G401 (cell line): ENCODE data around the gene SNX25. TPM values are rescaled to one million over a fixed set of nuclear protein-coding genes. Genes with fewer than 3 reads are reported as not detected.
"Not testable (repeated sequence)": the region's sequence is repeated elsewhere in the genome, so short reads cannot be mapped to it uniquely, and the experiment has no call there.

Experiments used
- DNase-seq: peaks from one replicate; pipeline ENCODE4 v3.0.0-alpha.2; 2015; ENCODE audit warnings: low spot score
- in situ Hi-C: cut with HindIII; loops from 2 replicates; pipeline ENCODE4 v1.10.0; 2016; ENCODE audit warnings: low sequenced_read_pairs, mixed read lengths
- total RNA-seq: library from RNA; depleted of rRNA; stranded (reverse); fragments of >200 nt; shearing (Covaris generic); gene quantifications from 2 replicates; pipeline ENCODE4 v1.2.3, GENCODE V29; 2014; rRNA removed

SNX25 gene
- total RNA-seq, result 12.4 and 13.7 TPM in 2 replicates

DNA sequence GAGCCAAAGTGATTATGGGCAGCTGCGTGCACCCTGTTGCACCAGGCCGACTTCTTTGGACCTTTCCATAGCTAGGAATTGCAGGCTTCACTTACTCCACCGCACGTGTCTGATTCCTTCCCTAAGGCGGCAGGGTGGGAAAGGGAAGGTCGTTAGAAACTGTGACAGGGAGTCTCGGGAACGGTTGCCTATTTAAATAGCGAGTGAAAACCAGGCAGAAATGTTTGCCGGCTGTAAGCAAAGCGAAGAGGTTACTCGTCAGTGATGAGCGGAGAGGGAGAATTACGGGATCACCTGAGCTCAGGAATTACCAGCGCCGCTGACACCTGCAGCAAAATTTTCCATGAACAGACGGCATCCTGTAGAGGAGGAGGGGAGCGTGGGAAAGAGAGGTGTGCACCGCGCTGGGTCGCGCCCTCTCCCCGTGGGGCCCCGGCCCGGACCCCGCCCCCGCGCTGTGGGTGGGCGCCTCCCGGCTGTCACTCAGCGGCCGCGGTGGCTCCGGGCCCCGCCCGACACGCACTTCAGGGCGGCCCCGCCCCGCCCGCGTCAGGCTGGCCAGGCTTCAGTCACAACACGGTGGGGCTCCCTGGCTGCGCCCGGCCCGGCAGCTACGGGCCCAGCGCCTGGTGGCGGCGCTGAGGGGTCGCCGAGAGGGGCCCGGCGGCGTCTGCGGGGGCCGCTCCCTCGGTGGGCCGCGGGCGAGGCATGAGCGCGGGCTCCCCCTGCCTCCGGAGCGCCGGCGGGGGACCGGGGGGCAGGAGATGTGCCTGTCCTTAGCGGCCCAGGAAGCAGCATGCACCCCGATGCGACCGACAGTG, at the start of gene SNX25:
TSS of gene SNX25 (plus strand) at position 568 of the 821 bp plus-strand sequence. CDS start at position 797, 229 bp downstream.
- in situ Hi-C loops, result no loop called here

DNA sequence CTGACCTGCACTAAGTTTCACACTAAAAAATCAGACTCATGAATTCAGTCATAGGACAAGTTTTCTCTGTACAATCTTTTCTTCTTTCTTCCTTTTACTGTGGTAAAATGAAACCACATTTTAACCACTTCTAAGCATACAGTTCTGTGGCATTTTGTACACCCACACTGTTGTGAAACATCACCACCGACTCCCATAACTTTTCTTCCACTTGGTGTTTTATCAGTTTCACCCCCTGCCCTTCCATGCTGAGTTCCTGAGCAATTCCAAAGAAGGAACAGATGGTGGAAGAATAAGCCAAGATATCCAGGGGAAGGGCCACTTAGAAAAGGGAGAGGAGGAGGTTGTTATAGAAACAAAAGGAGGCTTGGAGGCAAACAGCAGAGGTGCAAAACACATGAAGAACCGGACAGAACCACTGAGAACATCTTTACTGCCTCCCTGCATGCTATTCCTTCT, 43.8 kb upstream of the SNX25 start:
- in situ Hi-C loops, result no loop called here
- no peak for DNase-seq

More for the DNA sequence above, at the start of gene SNX25:
- DNase-seq, result peak; percentile 94

GRCh38 chr4:185167234-185167633, 42.2 kb upstream of the SNX25 start:
- in situ Hi-C loops, result no loop called here
- no peak for DNase-seq

DNA sequence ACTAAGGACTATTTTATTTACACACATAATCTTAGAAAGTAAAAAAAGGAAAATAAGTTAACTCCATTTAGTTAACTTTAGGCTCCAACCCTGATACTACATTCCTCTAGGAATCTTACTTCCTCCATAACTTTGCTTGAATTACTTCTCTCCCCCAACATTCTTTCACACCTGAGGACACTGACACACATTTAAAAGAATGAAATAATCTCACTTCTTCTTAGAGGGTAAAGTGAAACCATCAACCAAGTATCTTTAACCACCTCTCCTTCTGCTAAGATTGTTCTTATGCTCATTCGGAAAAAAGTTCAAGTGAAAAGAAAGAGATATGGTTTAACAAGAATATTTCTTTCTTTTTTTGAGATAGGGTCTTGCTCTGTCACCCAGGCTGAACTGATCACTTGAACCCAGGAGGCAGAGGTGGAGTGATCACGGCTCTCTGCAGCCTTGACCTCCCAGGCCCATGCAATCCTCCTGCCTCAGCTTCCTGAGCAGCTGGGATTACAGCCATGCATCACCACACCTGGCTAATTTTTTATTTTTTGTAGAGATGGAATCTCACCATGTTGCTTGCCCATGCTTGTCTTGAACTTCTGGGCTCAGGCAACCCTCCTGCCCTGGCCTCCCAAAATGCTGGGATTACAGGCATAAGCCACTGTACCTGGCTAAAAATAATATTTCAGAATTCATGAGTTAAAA, 37.9 kb upstream of the SNX25 start:
- no peak for DNase-seq
- in situ Hi-C loops, result no loop called here

GRCh38 chr4:185179488-185179887, 29.9 kb upstream of the SNX25 start:
- DNase-seq, result no peak
- in situ Hi-C loops, result no loop called here

- no peak for DNase-seq
- in situ Hi-C loops, result no loop called here
Measured at GRCh38 chr4:185182239-185182638, 27.2 kb upstream of the SNX25 start.

- in situ Hi-C loops, result no loop called here
- DNase-seq, result peak; percentile 95
Measured at GRCh38 chr4:185183622-185184281, 25.6 kb upstream of the SNX25 start.

DNA sequence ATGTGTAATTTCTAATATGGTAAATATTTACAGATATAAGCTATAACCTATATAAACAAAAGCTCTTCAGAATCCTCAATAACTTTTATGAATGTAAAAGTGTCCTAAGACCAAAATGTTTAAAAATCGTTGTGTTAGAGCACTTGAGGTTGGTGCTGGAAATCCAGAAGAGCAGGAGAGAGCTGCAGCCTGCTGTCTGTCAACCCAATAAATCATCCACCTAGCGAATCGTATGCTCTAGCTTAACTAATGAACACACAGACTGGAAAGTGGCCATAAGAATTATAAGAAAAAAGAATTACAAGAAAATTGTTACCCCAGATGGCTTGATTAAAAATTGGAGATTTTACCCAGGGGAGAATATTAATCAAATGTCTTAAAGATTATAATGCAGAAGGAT, 22.6 kb upstream of the SNX25 start:
- DNase-seq, result no peak
- in situ Hi-C loops, result no loop called here

GRCh38 chr4:185189606-185190305, 19.6 kb upstream of the SNX25 start:
- no peak for DNase-seq
- in situ Hi-C loops, result no loop called here

GRCh38 chr4:185190306-185190856, 19.0 kb upstream of the SNX25 start:
- DNase-seq, result no peak
- in situ Hi-C loops, result no loop called here

DNA sequence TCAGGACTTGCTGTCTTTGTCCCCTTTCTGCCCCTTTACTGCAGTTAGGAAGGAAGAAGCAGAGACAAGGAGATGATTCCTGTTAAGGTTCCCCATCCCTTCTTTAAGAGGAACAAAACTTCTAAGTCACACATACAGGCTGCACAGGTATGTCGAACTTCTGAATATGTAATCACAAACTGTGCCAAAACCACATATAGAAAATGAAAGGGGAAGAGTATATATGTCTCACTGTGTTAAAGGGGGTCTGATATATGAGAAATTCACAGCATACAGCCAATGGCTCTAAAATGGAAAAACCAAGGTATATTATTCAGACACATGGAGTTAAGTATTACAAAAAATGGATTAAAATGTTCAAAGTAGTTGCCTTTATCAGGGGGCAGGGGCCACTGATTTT, 17.3 kb upstream of the SNX25 start:
- in situ Hi-C loops, result no loop called here
- DNase-seq, result no peak

GRCh38 chr4:185194924-185195888, 14.2 kb upstream of the SNX25 start:
- DNase-seq, result no peak
- in situ Hi-C loops, result no loop called here

DNA sequence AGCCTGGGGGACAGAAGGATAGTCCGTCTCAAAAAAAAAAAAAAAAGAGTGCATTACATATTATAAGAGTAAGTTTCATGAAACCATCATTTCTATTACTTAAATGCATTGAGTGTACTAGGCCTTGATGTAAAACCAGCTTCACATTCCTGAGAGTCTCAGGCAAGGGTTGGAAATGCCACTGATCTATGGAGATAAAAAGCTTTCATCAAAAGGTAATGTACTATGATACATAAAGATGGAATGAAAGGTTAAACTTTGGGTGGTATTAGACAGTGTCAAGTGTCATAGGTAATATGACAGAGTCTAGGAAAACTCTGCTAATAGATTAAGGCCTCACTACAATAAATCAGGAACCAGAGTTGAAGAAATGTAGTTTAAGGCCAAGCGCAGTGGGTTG, 13.0 kb upstream of the SNX25 start:
- no peak for DNase-seq
- in situ Hi-C loops, result no loop called here

GRCh38 chr4:185198189-185198588, 11.2 kb upstream of the SNX25 start:
- DNase-seq, in situ Hi-C loops: not testable (repeated sequence)

- in situ Hi-C loops, result no loop called here
- no peak for DNase-seq
Measured at GRCh38 chr4:185201977-185202962, 7.1 kb upstream of the SNX25 start.

DNA sequence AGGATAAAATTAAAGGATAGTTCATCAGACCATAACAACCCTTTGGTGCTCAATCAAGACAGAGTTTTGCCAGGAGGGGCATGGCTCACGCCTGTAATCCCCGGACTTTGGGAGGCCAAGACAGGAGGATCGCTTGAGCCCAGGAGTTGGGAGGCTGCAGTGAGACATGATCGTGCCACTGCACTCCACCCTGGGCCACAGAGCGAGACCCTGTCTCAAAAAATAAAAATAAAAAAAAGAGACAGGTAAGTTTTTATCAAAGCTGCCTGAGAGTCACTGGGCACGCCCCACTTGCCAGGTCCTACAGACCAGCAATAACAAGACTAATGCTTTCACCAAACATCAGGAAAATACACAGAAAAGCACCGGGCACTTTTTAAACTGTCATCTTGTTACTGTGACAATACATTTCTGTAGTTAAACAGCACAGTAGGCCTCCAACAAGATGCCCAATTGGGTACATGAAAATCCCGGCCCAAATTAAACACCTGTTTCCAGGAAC, 6.4 kb upstream of the SNX25 start:
- DNase-seq, result peak; percentile 65
- in situ Hi-C loops, result no loop called here
